Measurements from ENCODE around the gene ZNF480. TPM values are rescaled to one million over a fixed set of nuclear protein-coding genes. Genes with fewer than 3 reads are reported as not detected.

The ZNF480 gene
- total and polyA plus RNA-seq, 2 donors (not counting 3 experiments of a cell fraction or from before 2014, with no cell fraction given), result 3.6 to 10.0 TPM

DNA sequence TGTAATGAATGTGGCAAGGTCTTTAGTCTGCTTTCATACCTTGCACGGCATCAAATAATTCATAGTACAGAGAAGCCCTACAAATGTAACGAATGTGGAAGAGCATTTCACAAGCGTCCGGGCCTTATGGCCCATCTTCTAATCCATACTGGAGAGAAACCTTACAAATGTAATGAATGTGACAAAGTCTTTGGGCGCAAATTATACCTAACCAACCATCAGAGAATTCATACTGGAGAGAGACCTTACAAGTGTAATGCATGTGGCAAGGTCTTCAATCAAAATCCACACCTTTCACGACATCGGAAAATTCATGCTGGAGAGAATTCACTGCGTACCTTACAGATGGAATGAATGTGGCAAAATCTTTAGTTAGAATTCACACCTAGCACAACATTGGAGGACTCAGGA is 69.5 kb downstream of the ZNF480 start:
- H3K9ac ChIP-seq (replicated peaks; ENCODE audit: extremely low read depth, insufficient read depth, low read length), result no peak overlapping the region
- no peaks in the 10 kb centered on the region for H3K9me1 ChIP-seq (replicated peaks; ENCODE audit: control insufficient read depth, extremely low read depth, insufficient read depth, low read length)
- intact Hi-C loops (cut with micrococcal nuclease) (no loop called here), dilution Hi-C loops (cut with MboI; ENCODE audit: extremely low pct_ligation_motif_present, low sequenced_read_pairs) (no loop called here)
- H3K79me2 ChIP-seq (ENCODE audit: control insufficient read depth, insufficient read depth, low read length), result no peaks in the 10 kb centered on the region
- H3K9me3 ChIP-seq (replicated peaks; ENCODE audit: control insufficient read depth, insufficient read depth, low read length), result no peaks in the 10 kb centered on the region
- POLR2A ChIA-PET, result no interaction called here
- FAIRE-seq (no peak), DNase-seq (ENCODE audit: low read depth, low spot score) (no peak)
- H3K4me3 ChIP-seq (replicated peaks in 1 of 3; ENCODE audit: insufficient read depth in 1 of 3, low read depth in 1 of 3, low read length in 3 of 3), result no peak overlapping the region
- CTCF ChIA-PET, result no interaction called here
- H4K20me1 ChIP-seq (replicated peaks; ENCODE audit: control insufficient read depth, extremely low read depth, insufficient read depth, low read length), result no peaks in the 10 kb centered on the region
- H3K27ac ChIP-seq (ENCODE audit: insufficient read depth, low read depth, low read length), result no peak overlapping the region
- no peak overlapping the region for H3K4me2 ChIP-seq (ENCODE audit: insufficient read depth, low read length)
- TF ChIP-seq GATA2 (IDR thresholded peaks at IDR 0.05; ENCODE audit: insufficient read depth, insufficient read length, low read depth, low read length), result no peak
- TF ChIP-seq POLR2AphosphoS5 (IDR thresholded peaks at IDR 0.05; ENCODE audit: insufficient read depth, low read depth, low read length), result no peak
- TF ChIP-seq, protein P1, sequence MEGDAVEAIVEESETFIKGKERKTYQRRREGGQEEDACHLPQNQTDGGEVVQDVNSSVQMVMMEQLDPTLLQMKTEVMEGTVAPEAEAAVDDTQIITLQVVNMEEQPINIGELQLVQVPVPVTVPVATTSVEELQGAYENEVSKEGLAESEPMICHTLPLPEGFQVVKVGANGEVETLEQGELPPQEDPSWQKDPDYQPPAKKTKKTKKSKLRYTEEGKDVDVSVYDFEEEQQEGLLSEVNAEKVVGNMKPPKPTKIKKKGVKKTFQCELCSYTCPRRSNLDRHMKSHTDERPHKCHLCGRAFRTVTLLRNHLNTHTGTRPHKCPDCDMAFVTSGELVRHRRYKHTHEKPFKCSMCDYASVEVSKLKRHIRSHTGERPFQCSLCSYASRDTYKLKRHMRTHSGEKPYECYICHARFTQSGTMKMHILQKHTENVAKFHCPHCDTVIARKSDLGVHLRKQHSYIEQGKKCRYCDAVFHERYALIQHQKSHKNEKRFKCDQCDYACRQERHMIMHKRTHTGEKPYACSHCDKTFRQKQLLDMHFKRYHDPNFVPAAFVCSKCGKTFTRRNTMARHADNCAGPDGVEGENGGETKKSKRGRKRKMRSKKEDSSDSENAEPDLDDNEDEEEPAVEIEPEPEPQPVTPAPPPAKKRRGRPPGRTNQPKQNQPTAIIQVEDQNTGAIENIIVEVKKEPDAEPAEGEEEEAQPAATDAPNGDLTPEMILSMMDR (IDR thresholded peaks at IDR 0.05; ENCODE audit: extremely low read depth in 1 of 2, insufficient read depth in 1 of 2, low read depth in 1 of 2, low read length in 2 of 2), result no peak
- TF ChIP-seq POLR2A (IDR thresholded peaks at IDR 0.05; ENCODE audit: low read depth, low read length), result no peak
- TF ChIP-seq, protein P2, sequence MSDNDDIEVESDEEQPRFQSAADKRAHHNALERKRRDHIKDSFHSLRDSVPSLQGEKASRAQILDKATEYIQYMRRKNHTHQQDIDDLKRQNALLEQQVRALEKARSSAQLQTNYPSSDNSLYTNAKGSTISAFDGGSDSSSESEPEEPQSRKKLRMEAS (IDR thresholded peaks at IDR 0.05; ENCODE audit: insufficient read depth, insufficient read length), result no peak
- TF ChIP-seq MYC (IDR thresholded peaks at IDR 0.05; ENCODE audit: low read depth, low read length), result no peak
- no peak for TF ChIP-seq JUN (IDR thresholded peaks at IDR 0.05; ENCODE audit: borderline replicate concordance, insufficient read depth, insufficient read length, low read depth)
- H3K4me1 ChIP-seq (ENCODE audit: control insufficient read depth, extremely low read depth, insufficient read depth, low read length), result peaks cover 8% of the 10 kb centered on the region
- H3K36me3 ChIP-seq (ENCODE audit: control insufficient read depth in 2 of 2, extremely low read depth in 1 of 2, insufficient read depth in 2 of 2, low read length in 2 of 2), result no peaks in the 10 kb centered on the region
- no TSS peak for BruUV-seq (replicated peaks)
- H3K27me3 ChIP-seq (ENCODE audit: control insufficient read depth in 2 of 2, insufficient read depth in 2 of 2, low read length in 2 of 2), result no peaks in the 10 kb centered on the region
- no peak overlapping the region for H2AFZ ChIP-seq (ENCODE audit: low read depth, low read length)

Data from endothelial cell of umbilical vein (primary cell).